Memory B cell (primary cell): ENCODE results near the gene CREB3L2.
A peak's percentile ranks its signal among the peaks of the same experiment; 100 is the strongest.
"Not testable (repeated sequence)": the region's sequence is repeated elsewhere in the genome, so short reads cannot be mapped to it uniquely, and the experiment has no call there.

Experiments
- ATAC-seq: fragments of 150-1000 bp; cut with Tn5 transposase; 2 replicates; pipeline ENCODE4 v1.10.0; 2021; ENCODE audit warnings: low read depth, mild to moderate bottlenecking, moderate library complexity
- DNase-seq, 2 donors: peaks; one replicate each; pipeline ENCODE4 v3.0.0; 2022; ENCODE audit warnings: low spot score in 2 of 2
- H3K27ac Mint-ChIP-seq: one replicate; pipeline ENCODE4 v1.8.0; 2022; ENCODE audit warnings: mild to moderate bottlenecking, moderate library complexity, mixed read lengths
- H3K27me3 Mint-ChIP-seq: one replicate; pipeline ENCODE4 v1.8.0; 2022; ENCODE audit warnings: mixed read lengths
- H3K36me3 Mint-ChIP-seq: one replicate; pipeline ENCODE4 v1.8.0; 2022; ENCODE audit warnings: mild to moderate bottlenecking, mixed read lengths
- H3K4me1 Mint-ChIP-seq: one replicate; pipeline ENCODE4 v1.8.0; 2022; ENCODE audit warnings: mixed read lengths
- H3K4me3 Mint-ChIP-seq: one replicate; pipeline ENCODE4 v1.8.0; 2022; ENCODE audit warnings: mild to moderate bottlenecking, moderate library complexity, mixed read lengths
- H3K9me3 Mint-ChIP-seq: one replicate; pipeline ENCODE4 v1.8.0; 2022; ENCODE audit warnings: mixed read lengths

Gene CREB3L2

GRCh38 chr7:137940218-137940617 is 61.7 kb downstream of the CREB3L2 start:
- DNase-seq (no peak), ATAC-seq (no peak)
- Mint-ChIP-seq H3K27ac (no peak overlapping the region), H3K27me3 (no peaks in the 10 kb centered on the region), H3K9me3 (no peaks in the 10 kb centered on the region), H3K36me3 (no peaks in the 10 kb centered on the region), H3K4me1 (peaks cover 11% of the 10 kb centered on the region), H3K4me3 (no peak overlapping the region)

- no peaks in the 10 kb centered on the region for H3K9me3 Mint-ChIP-seq
- peaks cover 24% of the 10 kb centered on the region for H3K4me1 Mint-ChIP-seq
- H3K27ac Mint-ChIP-seq: no peak overlapping the region
- peaks cover 2% of the 10 kb centered on the region for H3K36me3 Mint-ChIP-seq
- ATAC-seq: no peak
- H3K4me3 Mint-ChIP-seq: no peak overlapping the region
- DNase-seq: no peak
- no peaks in the 10 kb centered on the region for H3K27me3 Mint-ChIP-seq
Observed at GRCh38 chr7:137937202-137937560, 64.7 kb downstream of the CREB3L2 start.

GRCh38 chr7:137936509-137937201 is 65.2 kb downstream of the CREB3L2 start:
- no peaks in the 10 kb centered on the region for H3K27me3 Mint-ChIP-seq
- H3K9me3 Mint-ChIP-seq: no peaks in the 10 kb centered on the region
- ATAC-seq (no peak), DNase-seq (no peak)
- no peak overlapping the region for H3K27ac Mint-ChIP-seq
- H3K4me1 Mint-ChIP-seq: peaks cover 24% of the 10 kb centered on the region
- peaks cover 4% of the 10 kb centered on the region for H3K36me3 Mint-ChIP-seq
- no peak overlapping the region for H3K4me3 Mint-ChIP-seq

GRCh38 chr7:137935884-137936508 is 65.9 kb downstream of the CREB3L2 start:
- no peak for DNase-seq

GRCh38 chr7:137934941-137935883 is 66.7 kb downstream of the CREB3L2 start:
- Mint-ChIP-seq H3K9me3 (no peaks in the 10 kb centered on the region), H3K4me1 (peaks cover 24% of the 10 kb centered on the region), H3K4me3 (peak overlapping the region; percentile 73), H3K27me3 (no peaks in the 10 kb centered on the region), H3K27ac (peak overlapping the region; percentile 87), H3K36me3 (peaks cover 4% of the 10 kb centered on the region)
- DNase-seq (no peak), ATAC-seq (peak; percentile 90)

More at GRCh38 chr7:137935884-137936508, 65.9 kb downstream of the CREB3L2 start:
- ATAC-seq: no peak
- no peaks in the 10 kb centered on the region for H3K27me3 Mint-ChIP-seq
- H3K4me1 Mint-ChIP-seq: peaks cover 24% of the 10 kb centered on the region
- H3K36me3 Mint-ChIP-seq: peaks cover 4% of the 10 kb centered on the region
- H3K27ac Mint-ChIP-seq: peak overlapping the region; percentile 87
- H3K9me3 Mint-ChIP-seq: no peaks in the 10 kb centered on the region
- peak overlapping the region; percentile 57 for H3K4me3 Mint-ChIP-seq

- Mint-ChIP-seq H3K4me3 (peak overlapping the region; percentile 73), H3K9me3 (no peaks in the 10 kb centered on the region), H3K27me3 (no peaks in the 10 kb centered on the region), H3K4me1 (peaks cover 24% of the 10 kb centered on the region), H3K36me3 (peaks cover 4% of the 10 kb centered on the region), H3K27ac (peak overlapping the region; percentile 87)
- DNase-seq (no peak), ATAC-seq (no peak)
Observed at GRCh38 chr7:137934176-137934826, 67.6 kb downstream of the CREB3L2 start.

GRCh38 chr7:137933270-137934017 is 68.4 kb downstream of the CREB3L2 start:
- no peak for ATAC-seq
- Mint-ChIP-seq H3K4me3 (no peak overlapping the region), H3K4me1 (peaks cover 24% of the 10 kb centered on the region), H3K27me3 (no peaks in the 10 kb centered on the region), H3K9me3 (no peaks in the 10 kb centered on the region), H3K27ac (no peak overlapping the region), H3K36me3 (peaks cover 4% of the 10 kb centered on the region)
- no peak for DNase-seq

- H3K27ac Mint-ChIP-seq: no peak overlapping the region
- peaks cover 6% of the 10 kb centered on the region for H3K36me3 Mint-ChIP-seq
- H3K4me1 Mint-ChIP-seq: peaks cover 24% of the 10 kb centered on the region
- H3K9me3 Mint-ChIP-seq: no peaks in the 10 kb centered on the region
- H3K27me3 Mint-ChIP-seq: no peaks in the 10 kb centered on the region
- ATAC-seq (no peak), DNase-seq (no peak)
- H3K4me3 Mint-ChIP-seq: no peak overlapping the region
Observed at GRCh38 chr7:137932881-137933269, 69.0 kb downstream of the CREB3L2 start.

- DNase-seq (no peak), ATAC-seq (no peak)
- H3K9me3 Mint-ChIP-seq: peaks cover 2% of the 10 kb centered on the region
- no peak overlapping the region for H3K27ac Mint-ChIP-seq
- H3K4me1 Mint-ChIP-seq: peaks cover 27% of the 10 kb centered on the region
- no peak overlapping the region for H3K4me3 Mint-ChIP-seq
- peaks cover 17% of the 10 kb centered on the region for H3K36me3 Mint-ChIP-seq
- H3K27me3 Mint-ChIP-seq: no peaks in the 10 kb centered on the region
Observed at GRCh38 chr7:137931823-137932222, 70.1 kb downstream of the CREB3L2 start.

GRCh38 chr7:137930581-137930980 is 71.3 kb downstream of the CREB3L2 start:
- Mint-ChIP-seq H3K9me3 (peaks cover 2% of the 10 kb centered on the region), H3K27me3 (no peaks in the 10 kb centered on the region), H3K36me3 (peaks cover 25% of the 10 kb centered on the region), H3K4me3 (no peak overlapping the region), H3K4me1 (peaks cover 19% of the 10 kb centered on the region), H3K27ac (no peak overlapping the region)
- ATAC-seq (no peak), DNase-seq (no peak)

GRCh38 chr7:137928626-137929025 is 73.3 kb downstream of the CREB3L2 start:
- Mint-ChIP-seq H3K9me3 (peaks cover 2% of the 10 kb centered on the region), H3K27ac (no peak overlapping the region), H3K4me3 (no peak overlapping the region), H3K36me3 (peaks cover 34% of the 10 kb centered on the region), H3K27me3 (no peaks in the 10 kb centered on the region), H3K4me1 (peaks cover 6% of the 10 kb centered on the region)
- DNase-seq: no peak
- no peak for ATAC-seq

GRCh38 chr7:137927386-137927785 is 74.5 kb downstream of the CREB3L2 start:
- peaks cover 3% of the 10 kb centered on the region for H3K4me1 Mint-ChIP-seq
- no peak for DNase-seq
- peaks cover 36% of the 10 kb centered on the region for H3K36me3 Mint-ChIP-seq
- H3K4me3 Mint-ChIP-seq: no peak overlapping the region
- no peak overlapping the region for H3K27ac Mint-ChIP-seq
- peaks cover 2% of the 10 kb centered on the region for H3K9me3 Mint-ChIP-seq
- no peaks in the 10 kb centered on the region for H3K27me3 Mint-ChIP-seq
- no peak for ATAC-seq

- not testable (repeated sequence) for ATAC-seq, H3K4me3 Mint-ChIP-seq
- peaks cover 34% of the 10 kb centered on the region for H3K36me3 Mint-ChIP-seq
Observed at GRCh38 chr7:137926206-137926605, 75.7 kb downstream of the CREB3L2 start.

More at GRCh38 chr7:137926206-137926605, 75.7 kb downstream of the CREB3L2 start:
- not testable (repeated sequence) for DNase-seq, H3K9me3 Mint-ChIP-seq, H3K4me1 Mint-ChIP-seq, H3K27me3 Mint-ChIP-seq, H3K27ac Mint-ChIP-seq
